Measurements from ENCODE around the gene CIDEA.
"Not testable (repeated sequence)": the region's sequence is repeated elsewhere in the genome, so short reads cannot be mapped to it uniquely, and the experiment has no call there.

GRCh38 chr18:12214296-12215005 is 39.7 kb upstream of the CIDEA start:
- not testable (repeated sequence) for TF ChIP-seq CTCF (IDR thresholded peaks at IDR 0.05); ESRRA (CRISPR knock-in tag; IDR thresholded peaks at IDR 0.05; ENCODE audit: borderline replicate concordance); FOXK1 (CRISPR knock-in tag; IDR thresholded peaks at IDR 0.05); SP1 (CRISPR knock-in tag; conservative IDR thresholded peaks at IDR 0.05); ATF3 (CRISPR knock-in tag; conservative IDR thresholded peaks at IDR 0.05); AR (CRISPR knock-in tag; IDR thresholded peaks at IDR 0.05); CREB1 (CRISPR knock-in tag; IDR thresholded peaks at IDR 0.05); TCF7 (CRISPR knock-in tag; IDR thresholded peaks at IDR 0.05; ENCODE audit: low read depth); TEAD4 (CRISPR knock-in tag; IDR thresholded peaks at IDR 0.05); NFYB (CRISPR knock-in tag; conservative IDR thresholded peaks at IDR 0.05; ENCODE audit: low read depth); ZNF423 (CRISPR knock-in tag; IDR thresholded peaks at IDR 0.05); ATF6 (CRISPR knock-in tag; IDR thresholded peaks at IDR 0.05); E2F1 (CRISPR knock-in tag; IDR thresholded peaks at IDR 0.05); ATF1 (CRISPR knock-in tag; IDR thresholded peaks at IDR 0.05)
